Activated CD4-positive, CD25-positive, alpha-beta regulatory T cell (primary cell): Measurements from ENCODE around the gene BCKDHA.
"Not testable (repeated sequence)": the region's sequence is repeated elsewhere in the genome, so short reads cannot be mapped to it uniquely, and the experiment has no call there.

Experiments used
- DNase-seq, 4 experiments: peaks; one replicate each; lab custom pipeline; 2025; lab: John Stamatoyannopoulos, UW

The BCKDHA gene

DNA sequence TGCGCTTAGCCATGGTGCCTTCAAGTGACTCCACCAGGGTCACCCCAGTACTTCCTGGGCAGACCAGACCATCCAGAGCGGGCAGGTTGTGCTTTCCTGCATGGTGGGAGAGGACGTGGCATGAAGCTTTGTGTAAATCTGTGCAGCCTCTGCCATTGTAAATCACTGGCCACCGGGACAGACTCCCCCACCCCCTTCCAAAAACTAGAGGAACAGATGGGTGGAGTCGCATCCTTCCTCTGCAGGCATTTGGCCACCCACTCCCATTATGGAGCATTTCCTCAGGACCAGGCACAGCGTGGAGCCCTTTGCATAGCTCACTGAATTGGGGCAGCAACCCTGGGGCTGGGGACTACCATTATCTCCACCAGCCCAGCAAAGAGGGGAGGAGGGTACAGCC lies 8.2 kb downstream of the BCKDHA start:
- DNase-seq = no peak

GRCh38 chr19:41407271-41407670 lies 9.7 kb downstream of the BCKDHA start:
- DNase-seq = no peak

GRCh38 chr19:41408256-41408655 lies 10.6 kb downstream of the BCKDHA start:
- DNase-seq = no peak

GRCh38 chr19:41408846-41409245 lies 11.2 kb downstream of the BCKDHA start:
- DNase-seq = not testable (repeated sequence)

- no peak for DNase-seq
Measured at GRCh38 chr19:41409288-41409687, 11.7 kb downstream of the BCKDHA start.

DNA sequence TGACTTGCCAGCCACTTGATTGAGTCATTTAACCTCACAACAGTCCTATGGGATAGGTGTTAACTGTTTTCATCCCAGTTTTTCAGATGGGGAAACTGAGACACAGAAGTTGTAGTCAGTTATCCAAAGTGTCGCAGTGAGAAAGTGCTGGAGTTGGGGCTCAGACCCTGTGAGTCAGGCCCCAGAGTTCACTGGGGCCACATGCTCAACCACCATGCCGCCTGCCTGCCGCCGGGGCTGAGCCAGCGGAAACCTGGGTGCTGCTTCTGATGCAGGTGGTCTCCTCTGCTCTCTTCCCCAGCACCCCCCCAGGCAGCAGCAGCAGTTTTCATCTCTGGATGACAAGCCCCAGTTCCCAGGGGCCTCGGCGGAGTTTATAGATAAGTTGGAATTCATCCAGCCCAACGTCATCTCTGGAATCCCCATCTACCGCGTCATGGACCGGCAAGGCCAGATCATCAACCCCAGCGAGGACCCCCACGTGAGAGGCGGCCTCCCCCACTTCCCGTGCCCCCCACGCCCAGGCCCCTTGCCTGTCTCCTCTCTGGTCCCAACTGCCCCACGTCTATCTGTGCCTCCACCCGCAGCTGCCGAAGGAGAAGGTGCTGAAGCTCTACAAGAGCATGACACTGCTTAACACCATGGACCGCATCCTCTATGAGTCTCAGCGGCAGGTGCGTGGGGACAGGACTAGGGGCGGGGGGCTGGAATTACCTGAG lies 12.9 kb downstream of the BCKDHA start:
- DNase-seq = no peak

GRCh38 chr19:41411100-41411967 lies 13.7 kb downstream of the BCKDHA start:
- DNase-seq = no peak

DNA sequence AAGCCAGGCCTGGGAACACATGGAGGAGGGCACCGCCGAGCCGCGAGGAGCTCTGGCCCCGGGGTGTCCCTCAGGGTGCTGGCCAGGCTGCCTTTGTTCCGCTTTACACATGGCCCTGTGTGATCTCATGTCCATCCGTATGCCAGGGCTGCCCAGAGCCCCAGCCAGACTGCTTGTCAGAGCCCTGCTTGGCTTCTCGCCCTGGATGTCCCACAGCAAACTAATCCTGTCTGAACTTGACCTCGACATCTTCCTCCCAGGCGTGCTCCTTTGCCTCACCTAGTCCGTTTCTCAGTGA lies 14.3 kb downstream of the BCKDHA start:
- DNase-seq = no peak

DNA sequence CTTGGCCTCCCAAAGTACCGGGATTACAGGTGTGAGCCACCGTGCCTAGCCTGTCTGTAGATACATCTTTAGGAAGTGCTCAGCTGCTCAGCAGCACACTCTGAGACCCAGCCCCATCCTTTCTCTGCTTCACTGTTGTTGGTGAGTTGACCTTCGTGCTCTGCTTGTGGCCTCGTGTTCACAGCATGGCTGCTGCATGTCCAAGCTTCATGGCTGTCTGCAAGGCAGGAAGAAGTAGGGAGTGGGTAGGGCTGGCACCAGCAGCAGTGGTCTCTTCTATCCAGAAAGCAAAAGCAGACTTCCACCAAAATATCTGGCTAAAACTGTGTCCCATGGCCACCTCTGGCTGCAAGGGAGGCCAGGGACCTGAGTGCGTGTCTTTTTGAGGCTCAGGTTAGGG lies 15.3 kb downstream of the BCKDHA start:
- DNase-seq = no peak

- DNase-seq = no peak
Measured at GRCh38 chr19:41413947-41414346, 16.3 kb downstream of the BCKDHA start.

- DNase-seq = no peak
Measured at GRCh38 chr19:41414461-41414860, 16.8 kb downstream of the BCKDHA start.

- no peak for DNase-seq
Measured at GRCh38 chr19:41415154-41415571, 17.5 kb downstream of the BCKDHA start.

DNA sequence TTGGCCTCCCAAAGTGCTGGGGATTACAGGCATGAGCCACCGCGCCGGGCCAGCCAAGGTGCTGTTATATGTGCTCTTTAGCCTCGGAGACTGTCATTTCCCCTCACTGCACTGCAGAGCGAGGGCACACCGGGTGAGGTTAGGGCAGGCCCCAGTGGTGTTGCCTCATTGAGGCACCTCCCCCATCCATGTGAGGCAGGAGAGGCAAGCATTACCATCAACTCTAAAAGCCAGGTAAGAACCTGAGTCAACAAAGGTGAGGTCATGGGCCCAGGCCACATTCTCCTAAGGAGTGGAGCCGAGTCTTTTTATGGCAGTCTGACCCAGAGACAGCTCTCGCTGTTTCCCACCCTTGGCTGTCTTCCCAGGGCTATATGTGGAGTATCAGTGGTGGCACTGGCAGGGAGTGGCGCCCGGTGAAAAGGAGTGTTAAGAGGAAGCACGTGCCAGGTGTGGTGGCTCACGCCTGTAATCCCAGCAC lies 18.6 kb downstream of the BCKDHA start:
- no peak for DNase-seq

DNA sequence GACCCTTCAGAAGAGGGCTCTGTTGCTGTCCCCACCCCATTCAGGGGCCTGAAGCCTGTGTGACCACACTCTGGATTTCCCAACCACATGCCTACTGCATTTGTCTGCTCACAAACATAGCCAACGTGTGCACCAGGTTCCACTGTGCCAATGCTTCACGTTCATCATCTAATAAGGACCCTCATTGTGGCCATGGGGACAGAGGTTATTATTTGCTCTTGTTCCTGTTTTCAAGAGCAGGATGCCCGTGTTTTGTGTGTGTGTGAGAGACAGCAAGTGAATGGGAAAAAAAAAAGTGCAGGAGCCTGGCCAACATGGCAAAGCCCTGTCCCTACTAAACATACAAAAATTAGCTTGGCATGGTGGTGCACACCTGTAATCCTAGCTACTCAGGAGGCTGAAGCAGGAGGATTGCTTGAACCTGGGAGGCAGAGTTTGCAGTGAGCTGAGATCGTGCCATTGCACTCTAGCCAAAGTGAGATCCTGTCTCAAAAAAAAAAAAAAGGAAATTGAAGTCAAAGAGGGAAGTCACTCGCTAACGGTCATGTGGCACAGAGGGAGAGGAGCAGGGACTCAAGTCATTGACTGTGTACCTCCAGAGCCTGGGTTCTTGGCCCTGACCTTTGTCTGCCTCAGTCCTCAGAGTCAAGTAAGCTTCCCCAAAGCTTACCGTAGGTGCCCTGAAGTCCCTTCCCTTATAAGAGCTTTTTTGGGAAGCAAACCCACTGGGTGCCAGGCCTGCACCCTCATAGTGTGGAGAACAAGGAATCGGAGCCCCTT lies 22.7 kb downstream of the BCKDHA start:
- no peak for DNase-seq

DNA sequence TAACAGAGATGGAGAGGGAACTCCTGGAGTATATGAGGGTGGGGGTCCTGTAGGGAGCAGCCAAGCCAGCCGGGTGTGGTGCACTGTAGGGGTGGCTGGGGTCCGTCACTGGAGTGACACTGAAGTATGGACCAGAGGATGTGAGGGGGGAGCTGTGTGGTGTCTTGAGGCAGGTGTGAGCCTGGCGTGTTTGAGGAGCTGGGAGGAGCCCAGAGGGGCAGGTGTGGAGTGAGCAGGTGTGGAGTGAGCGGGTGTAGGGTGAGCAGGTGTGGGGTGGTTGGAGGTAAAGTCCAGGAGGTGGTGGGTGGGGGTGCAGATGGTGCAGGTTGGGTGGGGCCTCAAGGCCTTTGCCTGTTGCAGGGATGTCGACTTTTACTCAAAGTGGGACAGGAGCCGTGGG lies 23.7 kb downstream of the BCKDHA start:
- no peak for DNase-seq

- no peak for DNase-seq
Measured at GRCh38 chr19:41421973-41422372, 24.4 kb downstream of the BCKDHA start.

GRCh38 chr19:41422456-41422855 lies 24.8 kb downstream of the BCKDHA start:
- DNase-seq = no peak

DNA sequence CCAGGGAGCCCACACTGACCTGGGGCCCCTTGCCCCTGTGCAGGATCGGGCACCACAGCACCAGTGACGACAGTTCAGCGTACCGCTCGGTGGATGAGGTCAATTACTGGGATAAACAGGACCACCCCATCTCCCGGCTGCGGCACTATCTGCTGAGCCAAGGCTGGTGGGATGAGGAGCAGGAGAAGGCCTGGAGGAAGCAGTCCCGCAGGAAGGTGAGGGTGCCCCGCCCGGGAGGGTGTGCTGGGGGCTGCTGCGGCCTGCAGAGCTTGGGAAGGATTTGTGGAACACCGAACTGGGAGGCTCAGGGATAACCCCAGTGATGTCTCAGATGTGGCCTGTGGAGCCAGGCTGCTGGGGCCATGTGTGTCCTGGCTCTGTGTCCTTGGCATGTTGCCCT lies 25.3 kb downstream of the BCKDHA start:
- no peak for DNase-seq

GRCh38 chr19:41424335-41425173 lies 26.9 kb downstream of the BCKDHA start:
- no peak for DNase-seq

- no peak for DNase-seq
Measured at GRCh38 chr19:41425174-41426115, 27.8 kb downstream of the BCKDHA start.
